HL-60 (cell line): ENCODE results near the gene COPS6.

Experiments used
- REST ChIP-seq: IDR thresholded peaks from 2 replicates; pipeline ENCODE4 v1.6.1; 2012; ENCODE audit warnings: low read depth; ENCODE audit not compliant: insufficient replicate concordance
- SPI1 ChIP-seq: IDR thresholded peaks from 2 replicates; pipeline ENCODE4 v1.6.1; 2012; ENCODE audit warnings: low read depth, mild to moderate bottlenecking, borderline replicate concordance
- TF ChIP-seq, protein P1 (sequence below): IDR thresholded peaks from one replicate; pipeline ENCODE4 v1.5.1; 2011; ENCODE audit warnings: low read length, control low read depth, inconsistent platforms; ENCODE audit not compliant: insufficient read depth

DNA sequence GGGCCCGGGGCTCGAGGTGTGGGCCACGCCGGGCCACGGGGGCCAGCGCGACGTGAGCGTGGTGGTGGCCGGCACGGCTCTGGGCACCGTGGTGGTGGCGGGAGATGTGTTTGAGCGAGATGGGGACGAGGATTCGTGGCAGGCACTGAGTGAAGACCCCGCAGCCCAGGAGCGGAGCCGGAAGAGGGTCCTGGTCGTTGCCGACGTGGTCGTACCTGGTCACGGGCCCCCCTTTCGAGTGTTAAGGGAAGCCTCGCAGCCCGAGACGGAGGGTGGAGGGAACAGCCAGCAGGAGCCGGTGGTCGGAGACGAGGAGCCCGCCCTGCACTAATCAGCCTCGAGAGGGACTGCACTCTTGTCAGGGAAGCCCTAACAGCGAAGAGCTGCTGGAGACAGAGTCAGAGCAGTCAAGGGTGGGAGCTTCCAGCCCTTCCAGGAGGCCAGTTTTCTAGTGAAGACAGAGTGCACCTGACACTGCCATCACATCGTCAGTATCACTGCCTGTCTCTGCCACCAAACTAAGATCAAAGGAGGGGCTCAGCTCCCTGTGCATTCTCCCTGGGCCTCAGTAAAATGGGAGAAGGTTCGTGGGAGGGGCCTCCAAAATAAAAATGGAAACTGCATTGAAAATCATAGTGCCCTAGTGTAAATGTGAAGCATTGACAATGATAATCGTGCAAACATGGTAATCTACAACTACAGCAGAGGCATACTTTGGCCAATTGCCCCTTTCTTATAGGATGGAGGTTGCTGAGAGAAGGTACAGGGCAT lies 39.3 kb downstream of the COPS6 start:
- TF ChIP-seq, protein P1, sequence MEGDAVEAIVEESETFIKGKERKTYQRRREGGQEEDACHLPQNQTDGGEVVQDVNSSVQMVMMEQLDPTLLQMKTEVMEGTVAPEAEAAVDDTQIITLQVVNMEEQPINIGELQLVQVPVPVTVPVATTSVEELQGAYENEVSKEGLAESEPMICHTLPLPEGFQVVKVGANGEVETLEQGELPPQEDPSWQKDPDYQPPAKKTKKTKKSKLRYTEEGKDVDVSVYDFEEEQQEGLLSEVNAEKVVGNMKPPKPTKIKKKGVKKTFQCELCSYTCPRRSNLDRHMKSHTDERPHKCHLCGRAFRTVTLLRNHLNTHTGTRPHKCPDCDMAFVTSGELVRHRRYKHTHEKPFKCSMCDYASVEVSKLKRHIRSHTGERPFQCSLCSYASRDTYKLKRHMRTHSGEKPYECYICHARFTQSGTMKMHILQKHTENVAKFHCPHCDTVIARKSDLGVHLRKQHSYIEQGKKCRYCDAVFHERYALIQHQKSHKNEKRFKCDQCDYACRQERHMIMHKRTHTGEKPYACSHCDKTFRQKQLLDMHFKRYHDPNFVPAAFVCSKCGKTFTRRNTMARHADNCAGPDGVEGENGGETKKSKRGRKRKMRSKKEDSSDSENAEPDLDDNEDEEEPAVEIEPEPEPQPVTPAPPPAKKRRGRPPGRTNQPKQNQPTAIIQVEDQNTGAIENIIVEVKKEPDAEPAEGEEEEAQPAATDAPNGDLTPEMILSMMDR, result no peak
- no peak for TF ChIP-seq REST
- TF ChIP-seq SPI1, result no peak
